ENCODE data around the gene OR52E6.

The OR52E6 gene

DNA sequence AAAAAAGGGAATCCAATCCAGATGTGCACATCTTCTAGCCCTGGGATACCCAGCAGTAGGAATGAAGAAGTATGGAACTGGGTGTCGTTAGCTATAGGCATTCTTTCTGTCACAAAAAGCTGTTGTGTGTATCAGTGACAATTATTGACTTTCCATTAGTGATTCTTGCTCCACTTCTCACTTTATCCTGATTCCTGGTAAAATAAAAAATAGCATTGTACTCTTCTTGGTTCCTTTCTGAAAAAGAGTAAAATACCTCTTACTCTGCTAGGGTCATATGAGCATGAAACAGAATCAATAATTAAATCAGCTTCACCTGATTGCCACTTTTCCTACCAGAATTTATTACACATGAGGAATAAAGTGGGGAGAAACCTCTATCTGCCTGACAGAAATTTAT lies at the start of gene OR52E6:
Gene OR52E6, minus strand, starts transcription at position 101 of the 400 bp plus-strand sequence. Its CDS starts 0 bp downstream, at position 101.
- DNase-seq (ENCODE audit: low read depth in 2 of 2): no peak

DNA sequence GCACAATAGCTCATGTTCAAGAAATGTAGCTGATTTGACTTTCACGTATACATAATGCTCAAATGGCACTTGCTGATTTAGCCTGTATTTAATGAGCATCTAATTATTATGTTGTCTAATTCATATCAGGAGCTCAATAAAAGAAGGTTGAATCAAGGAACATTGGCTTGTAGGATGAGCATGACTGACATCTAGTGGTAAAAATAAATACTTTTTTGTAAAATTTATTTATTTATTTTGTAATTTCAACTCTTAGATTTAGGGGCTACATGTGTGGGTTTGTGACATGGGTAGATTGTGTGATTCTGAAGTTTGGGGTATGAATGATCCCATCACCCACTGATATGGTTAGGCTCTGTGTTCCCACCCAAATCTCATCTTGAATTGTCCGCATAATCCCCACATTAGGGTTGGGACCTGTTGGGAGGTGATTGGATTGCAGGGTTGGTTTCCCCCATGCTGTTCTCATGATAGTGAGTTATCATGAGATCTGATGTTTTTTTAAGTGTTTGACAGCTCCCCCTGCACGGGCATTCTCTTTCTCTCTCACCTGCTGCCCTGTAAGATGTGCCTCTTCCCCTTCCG lies 49.6 kb upstream of the OR52E6 start:
- no peak for DNase-seq (ENCODE audit: low read depth in 2 of 2)

DNA sequence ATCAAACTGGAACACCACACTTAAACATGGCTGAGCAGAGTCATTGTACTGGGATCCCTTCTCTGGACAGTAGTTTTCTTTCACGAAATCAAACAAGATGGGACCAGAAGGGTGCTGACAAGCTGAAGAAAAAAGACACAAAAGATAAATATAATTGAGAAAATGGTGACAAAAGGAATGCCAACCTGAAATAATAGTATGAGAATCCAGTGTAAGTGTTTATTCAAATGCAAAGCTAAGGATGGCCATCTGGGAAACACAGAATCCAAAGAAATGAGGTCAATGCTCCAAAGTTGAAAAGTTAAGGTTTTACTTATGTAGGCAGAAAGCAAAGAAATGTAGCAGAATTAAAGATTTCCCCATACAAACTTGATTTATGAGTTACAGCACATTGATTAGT lies 46.0 kb upstream of the OR52E6 start:
- no peak for DNase-seq (ENCODE audit: low read depth in 2 of 2)

DNA sequence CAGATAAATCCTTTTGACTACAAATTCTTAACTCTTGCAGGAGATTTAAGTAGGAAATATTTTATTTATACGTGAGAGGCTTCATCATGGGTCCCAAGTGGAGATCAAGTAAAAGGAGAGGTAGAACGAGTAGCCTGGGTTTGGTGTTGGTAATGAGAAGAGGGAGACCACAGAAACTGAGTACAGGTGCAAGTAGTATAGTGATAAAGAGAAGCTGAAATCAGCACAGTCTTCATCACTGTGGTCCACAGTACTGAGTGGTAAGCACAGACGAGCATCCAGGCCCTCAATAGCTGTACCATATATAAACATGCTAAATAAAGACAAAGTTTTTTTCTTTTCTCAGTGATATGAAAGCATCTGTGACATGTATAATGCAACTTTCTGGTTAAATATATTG lies 45.5 kb upstream of the OR52E6 start:
- DNase-seq (ENCODE audit: low read depth in 2 of 2): no peak

DNA sequence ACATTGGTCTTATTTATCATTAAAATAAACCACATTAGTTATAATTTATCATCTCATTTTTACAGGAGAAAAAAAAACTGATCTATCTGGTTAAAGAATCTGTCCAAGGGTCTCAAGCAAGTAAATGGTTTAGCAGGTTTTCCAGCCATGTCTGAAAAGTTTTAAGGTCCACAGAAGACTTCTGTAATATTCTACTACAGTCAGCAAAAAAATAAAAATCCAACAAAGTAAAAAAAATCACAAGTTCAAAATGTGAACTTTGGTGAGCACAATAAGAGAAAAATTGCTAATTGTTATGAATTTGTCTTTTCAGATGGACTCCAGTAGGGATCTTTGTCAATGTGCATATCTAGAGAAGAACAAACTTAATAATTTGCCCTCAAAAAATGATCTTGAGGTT lies 40.1 kb upstream of the OR52E6 start:
- no peak for DNase-seq (ENCODE audit: low read depth in 2 of 2)

DNA sequence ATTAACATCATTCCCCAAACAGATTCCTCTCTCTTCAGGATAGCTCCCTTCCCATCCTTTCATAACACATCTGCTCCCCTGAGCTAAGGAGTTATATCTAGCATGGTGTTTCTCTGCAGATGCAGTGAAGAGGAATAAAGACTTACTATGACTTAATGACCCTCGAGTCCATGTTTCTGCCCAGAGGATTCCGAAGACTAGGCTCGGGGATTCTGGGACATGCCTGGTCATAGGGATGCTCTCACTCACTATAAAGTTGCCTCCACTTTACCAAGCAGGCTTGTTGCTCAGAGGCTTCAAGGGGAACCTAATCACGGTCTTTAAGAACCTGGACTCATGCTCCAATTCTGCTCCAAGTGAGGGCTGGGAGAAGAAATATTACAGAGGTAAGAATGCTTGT lies 38.6 kb upstream of the OR52E6 start, which contains the start of gene OR52E4:
Gene OR52E4, plus strand, starts transcription at position 301 of the 400 bp plus-strand sequence. CDS start 3,664 bp downstream, outside the sequence.
- no peak for DNase-seq (ENCODE audit: low read depth in 2 of 2)

DNA sequence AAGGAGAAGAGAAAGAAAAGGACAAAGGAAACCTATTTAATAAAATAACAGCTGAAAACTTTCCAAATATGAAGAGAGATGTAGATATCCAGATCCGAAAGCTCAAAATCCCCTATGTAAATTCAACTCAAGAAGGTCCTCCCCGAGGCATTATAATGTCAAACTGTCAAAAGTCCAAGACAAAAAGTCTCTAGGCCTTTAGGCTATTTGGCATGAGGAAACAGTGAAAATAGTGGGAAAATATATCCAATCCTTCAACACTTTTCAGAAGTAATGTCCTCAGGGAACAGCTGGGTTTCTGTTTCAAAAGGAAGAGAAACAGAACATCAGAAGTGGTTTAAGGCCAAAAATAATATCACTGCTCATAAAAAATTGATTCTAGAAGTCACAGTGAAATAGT lies 36.9 kb upstream of the OR52E6 start:
- no peak for DNase-seq (ENCODE audit: low read depth in 2 of 2)

DNA sequence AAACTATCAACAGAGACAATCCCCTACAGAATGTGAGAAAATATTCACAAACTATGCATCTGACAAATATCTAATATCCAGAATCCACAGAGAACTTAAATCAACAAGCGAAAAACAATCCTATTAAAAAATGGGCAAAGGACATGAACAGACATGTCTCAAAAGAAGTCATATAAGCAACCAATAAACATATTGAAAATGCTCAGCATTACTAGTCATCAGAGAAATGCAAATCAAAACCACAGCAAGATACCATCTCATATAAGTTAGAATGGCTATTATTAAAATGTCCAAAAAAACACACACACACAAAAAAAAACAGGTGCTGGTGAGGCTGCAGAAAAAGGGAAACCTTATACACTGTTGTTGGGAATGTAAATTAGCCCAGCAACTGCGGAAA lies 24.1 kb upstream of the OR52E6 start:
- DNase-seq (ENCODE audit: low read depth in 2 of 2): no peak

DNA sequence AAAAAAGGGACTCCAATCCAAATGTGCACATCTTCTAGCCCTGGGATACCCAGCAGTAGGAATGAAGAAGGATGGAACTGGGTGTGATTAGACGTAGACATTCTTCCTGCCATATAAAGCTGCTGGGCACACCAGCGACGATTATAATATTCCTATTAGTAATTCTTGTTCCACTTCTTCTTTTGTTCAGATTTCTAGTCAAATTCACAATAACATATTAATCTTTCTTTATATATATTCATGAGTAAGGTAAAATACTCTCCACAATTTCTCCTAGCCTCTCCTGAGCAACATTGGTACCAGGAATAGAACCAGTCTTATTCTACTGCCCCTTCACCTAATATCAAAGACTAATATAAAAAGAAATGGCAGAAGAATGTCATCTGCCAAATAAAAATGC lies 15.9 kb upstream of the OR52E6 start, which contains the start of gene OR52E8:
Gene OR52E8, minus strand, starts transcription at position 101 of the 400 bp plus-strand sequence. Its CDS starts 0 bp downstream, at position 101.
- DNase-seq (ENCODE audit: low read depth in 2 of 2): no peak

DNA sequence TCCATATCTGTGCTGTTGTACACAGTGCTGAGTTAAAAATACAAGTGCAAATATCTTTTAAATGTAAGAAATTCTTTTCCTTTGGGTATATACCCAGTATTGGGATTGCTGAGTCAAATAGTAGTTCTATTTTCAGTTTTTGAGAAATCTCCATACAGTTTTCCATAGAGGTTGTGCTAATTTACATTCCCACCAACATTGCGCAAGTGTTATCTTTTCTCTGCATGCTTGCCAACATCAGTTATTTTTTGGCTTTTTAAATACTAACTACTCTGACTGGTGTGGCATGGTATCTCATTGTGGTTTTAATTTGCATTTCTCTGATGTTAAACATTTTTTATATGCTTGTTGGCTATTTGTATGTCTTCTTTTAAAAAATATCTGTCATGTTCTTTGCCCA lies 9.3 kb upstream of the OR52E6 start:
- DNase-seq (ENCODE audit: low read depth in 2 of 2): no peak

DNA sequence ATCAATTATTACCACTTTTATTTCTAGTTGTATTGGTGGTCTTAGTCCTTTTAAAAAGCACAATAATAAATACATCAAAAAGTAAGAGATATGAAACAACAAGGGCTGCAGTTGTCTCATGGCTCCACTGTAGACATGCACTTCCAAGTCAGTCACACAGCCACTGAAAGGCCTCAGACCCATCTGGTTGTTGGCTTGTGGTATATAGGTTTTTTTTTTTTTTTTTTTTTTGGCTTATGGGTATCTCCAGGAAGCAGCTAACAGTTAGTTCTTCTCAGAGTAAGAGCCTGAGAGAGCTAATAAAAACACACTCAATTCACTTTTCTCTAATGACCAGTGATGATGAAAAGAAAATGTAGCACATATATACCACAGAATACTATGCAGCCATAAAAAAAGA lies 6.0 kb upstream of the OR52E6 start:
- no peak for DNase-seq (ENCODE audit: low read depth in 2 of 2)

DNA sequence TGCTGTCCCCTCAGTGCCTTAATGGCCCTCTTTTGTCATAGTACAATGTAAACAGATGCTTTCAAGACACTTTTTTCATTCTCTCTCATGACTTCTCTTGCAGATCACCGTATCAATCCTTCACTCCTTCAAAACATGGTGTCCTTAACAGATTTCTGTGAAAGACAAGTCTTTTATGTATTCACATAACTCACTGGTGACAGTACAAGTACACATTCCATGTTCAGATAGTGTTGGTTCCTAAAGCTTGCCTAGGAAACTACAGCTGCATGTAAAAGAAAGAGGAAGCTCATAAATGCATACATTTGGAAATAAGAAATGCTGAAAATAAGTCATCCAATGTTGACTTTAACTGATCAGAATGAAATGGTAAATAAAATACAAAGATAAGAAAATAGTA lies 5.0 kb upstream of the OR52E6 start:
- DNase-seq (ENCODE audit: low read depth in 2 of 2): no peak

DNA sequence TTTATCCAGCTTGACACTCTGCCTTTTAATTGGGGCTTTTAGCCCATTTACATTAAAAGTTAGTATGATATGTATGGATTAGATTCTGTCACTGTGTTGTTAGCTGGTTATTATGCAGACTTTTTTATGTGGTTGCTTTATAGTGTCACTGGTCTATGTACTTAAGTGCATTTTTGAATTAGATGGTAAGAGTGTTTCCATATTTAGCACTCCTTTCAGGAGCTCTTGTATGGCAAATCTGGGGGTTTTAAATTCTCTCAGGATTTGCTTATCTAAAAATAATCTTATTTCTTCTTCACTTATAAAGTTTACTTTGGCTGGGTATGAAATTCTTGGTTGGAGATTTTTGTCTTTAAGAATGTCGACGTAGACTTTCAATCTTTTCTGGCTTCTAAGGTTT lies 4.0 kb downstream of the OR52E6 start:
- DNase-seq (ENCODE audit: low read depth in 2 of 2): no peak

DNA sequence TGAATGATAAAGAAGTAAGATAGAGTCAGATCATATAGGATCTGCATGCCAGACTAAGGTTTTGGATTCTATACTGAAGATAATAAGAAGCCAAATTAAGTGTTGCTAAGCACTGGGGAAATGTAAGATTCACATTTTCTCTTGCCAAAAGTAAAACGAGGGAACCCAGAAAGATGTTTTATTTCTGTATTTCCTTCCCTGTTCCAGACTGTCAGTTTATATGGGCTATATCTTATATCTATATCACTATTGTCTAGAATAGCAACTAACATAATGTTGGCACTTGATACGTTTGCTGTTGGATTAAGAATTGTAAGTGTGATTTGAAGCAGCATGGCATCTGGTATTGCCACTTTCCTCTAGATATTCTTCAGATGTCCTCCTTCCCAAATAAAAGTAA lies 8.3 kb downstream of the OR52E6 start:
- no peak for DNase-seq (ENCODE audit: low read depth in 2 of 2)

DNA sequence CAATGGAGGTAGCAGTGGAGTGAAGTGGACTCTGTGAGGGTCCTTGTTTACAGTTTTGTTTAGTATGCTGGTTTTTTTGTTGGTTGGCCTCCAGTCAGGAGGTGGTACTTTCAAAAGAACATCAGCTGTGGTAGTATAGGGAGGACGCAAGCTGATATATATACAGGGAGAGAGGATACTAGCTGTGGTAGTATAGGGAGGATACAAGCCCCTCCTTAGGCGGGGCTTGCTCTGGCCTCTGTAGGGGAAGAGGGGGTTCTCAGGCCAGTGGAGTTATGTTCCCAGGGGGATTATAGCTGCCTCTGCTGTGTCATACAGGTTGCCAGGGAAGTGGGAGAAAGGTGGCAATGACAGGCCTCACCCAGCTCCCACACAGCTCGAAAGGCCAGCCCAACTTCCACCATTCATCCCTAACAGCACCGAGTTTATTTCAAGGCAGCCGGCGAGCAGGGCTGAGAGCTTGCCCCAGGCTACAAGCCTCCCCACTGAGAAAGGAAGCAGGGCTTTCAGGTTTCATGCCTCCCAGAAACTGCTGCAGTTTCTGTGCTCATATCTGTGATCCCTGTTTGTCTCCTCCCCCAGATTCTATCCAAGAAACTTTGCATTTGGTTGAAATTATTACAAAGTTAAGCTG lies 10.4 kb downstream of the OR52E6 start:
- no peak for DNase-seq (ENCODE audit: low read depth in 2 of 2)

DNA sequence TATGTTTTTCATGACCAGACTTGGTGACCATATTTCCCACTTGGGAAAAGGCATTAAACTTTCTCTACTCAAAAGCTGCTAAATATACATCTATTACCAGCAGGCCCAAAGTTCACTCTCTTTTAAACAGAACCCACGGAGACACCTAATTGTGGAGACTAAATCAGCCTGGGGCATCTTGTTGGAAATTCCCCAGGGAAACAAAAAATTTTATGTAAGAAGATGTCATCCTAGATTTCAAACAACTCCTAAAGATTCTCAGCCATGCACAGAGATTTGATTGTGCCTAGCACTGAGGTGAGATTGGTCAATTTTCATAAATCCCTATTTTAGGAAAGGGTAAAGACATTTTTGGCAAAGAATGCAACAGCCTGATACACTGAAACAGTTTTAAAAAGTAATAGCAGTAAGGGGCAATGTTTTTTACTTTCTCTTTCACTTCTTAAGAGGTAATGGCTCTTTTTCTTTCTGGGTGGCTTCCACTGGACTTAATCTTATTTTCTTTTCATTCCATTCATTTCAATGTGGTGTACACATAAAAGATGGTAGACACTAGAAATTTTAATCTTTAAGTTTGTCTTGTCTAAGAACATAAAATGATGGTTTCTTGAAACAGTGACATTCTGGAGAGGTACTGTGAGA lies 23.3 kb downstream of the OR52E6 start:
- no peak for DNase-seq (ENCODE audit: low read depth in 2 of 2)

DNA sequence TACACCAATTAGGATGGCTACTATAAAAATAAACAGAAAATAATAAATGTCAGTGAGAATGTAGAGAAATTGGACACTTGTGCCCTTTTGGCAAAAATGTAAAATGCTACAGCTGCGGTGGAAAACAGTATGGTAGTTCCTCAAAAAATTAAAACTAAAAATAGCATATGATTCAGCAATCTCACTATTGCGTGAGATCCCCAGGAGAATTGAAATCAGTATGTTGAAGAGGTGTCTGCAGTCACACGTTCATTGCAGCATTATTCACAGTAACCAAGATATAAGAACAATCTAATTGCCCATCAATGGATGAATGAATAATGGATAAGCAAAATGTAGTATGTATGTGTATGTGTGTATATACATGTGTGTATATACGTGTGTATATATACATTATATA lies 26.2 kb downstream of the OR52E6 start:
- no peak for DNase-seq (ENCODE audit: low read depth in 2 of 2)

DNA sequence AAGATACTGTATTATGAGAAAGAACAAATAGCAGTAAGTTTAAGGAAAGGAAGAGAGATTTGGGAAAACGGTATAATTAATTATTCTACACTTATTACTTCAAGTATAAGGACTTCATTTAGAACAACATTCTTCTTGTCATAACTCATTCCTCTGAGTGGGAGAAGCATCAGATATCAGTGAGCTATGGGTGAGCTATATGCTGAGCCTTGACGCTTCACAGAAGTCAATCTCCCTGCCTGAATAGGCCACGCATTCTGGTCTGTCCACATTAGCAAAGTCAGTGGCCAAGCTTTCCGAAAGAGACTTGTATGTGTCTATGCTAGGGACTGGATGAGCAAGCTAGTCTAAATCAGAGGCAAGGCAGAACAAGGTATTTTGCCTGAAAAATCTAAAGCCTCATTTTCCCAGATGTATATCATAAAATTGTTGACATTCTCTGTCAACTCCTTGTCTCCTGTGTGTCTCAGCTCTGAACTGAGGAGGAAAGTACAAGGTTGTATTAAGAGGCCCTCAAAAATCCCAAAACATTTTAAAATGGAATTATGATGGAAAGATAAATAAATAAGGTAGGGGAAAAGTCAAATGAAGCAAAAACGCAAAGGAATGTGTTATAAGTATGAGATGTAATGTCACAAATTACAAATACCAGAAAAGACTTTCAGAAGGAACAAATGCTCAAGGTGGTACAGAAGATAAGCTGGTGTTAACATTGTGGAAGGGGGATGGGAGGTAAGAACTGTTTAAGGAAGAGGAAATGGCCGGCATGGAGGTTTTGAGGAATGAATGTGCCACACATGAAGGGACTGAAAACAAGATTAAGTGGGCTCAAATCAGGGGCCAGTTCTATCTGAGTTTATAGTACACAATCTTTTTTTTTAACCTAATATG lies 31.5 kb downstream of the OR52E6 start:
- DNase-seq (ENCODE audit: low read depth in 2 of 2): no peak

DNA sequence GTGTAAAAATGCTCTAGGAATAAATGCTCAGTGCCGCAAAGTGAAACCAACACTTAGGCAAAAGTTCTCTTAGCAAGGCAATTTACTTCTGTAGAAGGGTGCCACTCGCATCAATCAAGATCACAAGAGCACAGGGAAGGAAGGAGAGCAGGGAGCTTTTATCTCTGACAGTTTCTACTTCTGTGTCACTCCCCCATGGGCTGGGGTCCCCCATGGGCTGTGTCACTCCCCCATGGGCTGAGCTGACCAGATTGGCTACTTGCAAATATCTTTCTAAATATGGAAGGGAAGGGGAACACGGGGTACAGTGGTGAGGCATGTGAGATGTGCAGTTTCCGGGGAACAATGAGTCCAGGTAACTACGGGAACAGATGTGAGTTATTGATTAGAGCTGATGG lies 32.6 kb downstream of the OR52E6 start:
- no peak for DNase-seq (ENCODE audit: low read depth in 2 of 2)

DNA sequence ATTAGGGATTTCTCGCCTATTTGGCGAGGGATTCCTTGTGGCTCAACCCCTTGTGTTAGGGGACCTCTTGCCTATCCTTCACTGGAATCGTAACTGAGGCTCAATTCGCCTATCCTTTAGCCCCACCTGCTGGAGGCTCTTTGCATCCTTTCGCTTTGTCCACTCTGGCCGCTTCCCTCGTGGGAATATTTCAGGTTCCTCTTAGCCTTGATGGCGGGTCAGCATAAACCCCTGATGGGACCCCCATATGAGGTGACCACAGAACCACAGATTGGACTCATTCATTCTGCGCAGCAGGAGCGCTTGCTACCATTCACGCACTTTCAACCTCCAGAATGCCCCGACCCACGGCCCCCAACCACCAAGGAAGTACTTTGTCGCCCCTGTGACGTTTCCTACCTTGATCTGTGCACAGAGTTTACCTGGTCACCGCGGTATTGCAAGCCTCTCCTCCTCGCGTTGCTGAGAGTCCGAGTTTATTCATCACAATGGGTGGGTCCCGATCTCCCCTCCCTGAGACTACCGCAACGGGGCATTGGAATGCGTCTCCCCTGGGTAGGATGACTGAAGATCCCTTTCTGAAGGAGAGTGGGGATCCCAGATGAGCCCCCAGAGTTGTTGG lies 33.1 kb downstream of the OR52E6 start, which contains the start of gene OR52N2:
Gene OR52N2, plus strand, starts transcription at position 425 of the 622 bp plus-strand sequence. CDS start 11,412 bp downstream, outside the sequence.
- DNase-seq (ENCODE audit: low read depth in 2 of 2): peak; percentile 35 to 45

DNA sequence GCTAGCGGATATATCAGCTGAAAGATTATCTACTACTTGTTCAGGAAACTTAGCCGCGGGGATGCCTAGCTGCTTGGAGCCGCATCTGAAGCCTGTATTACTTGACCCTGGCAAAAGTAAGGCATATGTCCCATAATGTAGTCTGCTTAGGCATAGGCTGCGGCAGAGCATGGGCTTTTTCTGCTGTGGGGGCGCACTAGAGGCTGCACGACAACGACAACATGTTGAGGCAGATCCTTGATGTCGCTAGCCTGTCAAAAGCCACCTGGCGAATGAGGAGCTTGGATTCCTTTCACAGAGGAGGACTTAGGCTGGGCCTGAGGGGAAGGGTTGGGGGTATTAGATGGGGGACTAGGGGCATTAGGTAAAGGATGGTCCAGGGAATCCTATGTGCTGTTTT lies 34.1 kb downstream of the OR52E6 start:
- no peak for DNase-seq (ENCODE audit: low read depth in 2 of 2)

DNA sequence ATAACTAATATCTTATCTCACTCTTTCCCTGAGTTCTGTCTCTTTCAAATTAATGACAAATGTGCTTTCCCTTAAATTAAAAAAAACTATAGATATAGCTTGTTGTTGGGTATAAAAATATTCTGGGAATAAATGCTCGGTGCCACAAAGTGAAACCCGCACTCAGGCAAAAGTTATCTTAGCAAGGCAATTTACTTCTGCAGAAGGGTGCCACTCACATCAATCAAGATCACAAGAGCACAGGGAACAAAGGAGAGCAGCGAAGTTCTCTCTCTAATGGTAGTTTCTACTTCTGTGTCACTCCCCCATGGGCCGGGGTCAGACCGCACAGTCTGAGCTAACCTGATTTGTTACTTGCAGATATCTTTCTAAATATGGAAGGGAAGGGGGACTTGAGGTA lies 37.7 kb downstream of the OR52E6 start:
- DNase-seq (ENCODE audit: low read depth in 2 of 2): no peak
